ENCODE data around the gene PLXDC2. TPM values are rescaled to one million over a fixed set of nuclear protein-coding genes. Genes with fewer than 3 reads are reported as not detected.

The PLXDC2 gene
- polyA plus RNA-seq, 2 of the 4 experiments (the other 2 are of a cell fraction): 0.08 to 0.09 TPM

- no peak for FAIRE-seq
These were observed 312.6 kb downstream of the PLXDC2 start for GRCh38 chr10:20128811-20129210.

GRCh38 chr10:20132816-20133215, 316.6 kb downstream of the PLXDC2 start:
- FAIRE-seq (no peak), DNase-seq (ENCODE audit: low read depth in 1 of 2, low spot score in 1 of 2) (no peak), ATAC-seq (no peak)
- CTCF ChIA-PET: no interaction called here
- Histone ChIP-seq H3K4me3 (no peak overlapping the region), H3K4me2 (no peak overlapping the region), H3K9me3 (no peaks in the 10 kb centered on the region), H3K27ac (no peak overlapping the region), H3K4me1 (no peaks in the 10 kb centered on the region)
- 0% methylated on average over 2 of the region's 2 CpGs for WGBS (ENCODE audit: missing lambda C conversion rate)
- POLR2A ChIA-PET: no interaction called here
- TF ChIP-seq CHD4 (IDR thresholded peaks at IDR 0.05; ENCODE audit: borderline replicate concordance) (no peak), HOXB13 (CRISPR knock-in tag; IDR thresholded peaks at IDR 0.05; ENCODE audit: low read depth) (no peak), TP53 (CRISPR knock-in tag; IDR thresholded peaks at IDR 0.05) (no peak), HEYL (CRISPR knock-in tag; IDR thresholded peaks at IDR 0.05) (no peak), RCOR1 (IDR thresholded peaks at IDR 0.05; ENCODE audit: low read depth, low read length) (no peak), EP300 (IDR thresholded peaks at IDR 0.05) (no peak), FOSL2 (IDR thresholded peaks at IDR 0.05) (no peak), FOSL2 (CRISPR knock-in tag; IDR thresholded peaks at IDR 0.05) (no peak), NPAS2 (CRISPR knock-in tag; IDR thresholded peaks at IDR 0.05; ENCODE audit: borderline replicate concordance) (no peak), PBX3 (IDR thresholded peaks at IDR 0.05) (no peak)

More at GRCh38 chr10:20128811-20129210, 312.6 kb downstream of the PLXDC2 start:
- Histone ChIP-seq H3K9me3 (no peaks in the 10 kb centered on the region), H3K4me2 (no peak overlapping the region), H3K4me1 (no peaks in the 10 kb centered on the region), H3K4me3 (no peak overlapping the region), H3K27ac (no peak overlapping the region)
- DNase-seq (ENCODE audit: low read depth in 1 of 2, low spot score in 1 of 2) (no peak), ATAC-seq (no peak)
- POLR2A ChIA-PET: no interaction called here
- TF ChIP-seq MAX (IDR thresholded peaks at IDR 0.05) (no peak), SREBF2 (IDR thresholded peaks at IDR 0.05) (no peak), HDAC2 (IDR thresholded peaks at IDR 0.05) (no peak), TP53 (CRISPR knock-in tag; IDR thresholded peaks at IDR 0.05) (no peak), POLR2AphosphoS2 (conservative IDR thresholded peaks at IDR 0.05; ENCODE audit: low read length) (no peak)
- CTCF ChIA-PET: no interaction called here
- WGBS (ENCODE audit: missing lambda C conversion rate): 26% methylated on average over 2 of the region's 2 CpGs

- 19% methylated on average over 2 of the region's 2 CpGs for WGBS (ENCODE audit: missing lambda C conversion rate)
- no peak for FAIRE-seq
These were observed 317.5 kb downstream of the PLXDC2 start for GRCh38 chr10:20133669-20134189.

More at GRCh38 chr10:20133669-20134189, 317.5 kb downstream of the PLXDC2 start:
- POLR2A ChIA-PET: no interaction called here
- CTCF ChIA-PET: no interaction called here
- DNase-seq (ENCODE audit: low read depth in 1 of 2, low spot score in 1 of 2) (no peak), ATAC-seq (no peak)
- TF ChIP-seq RCOR1 (IDR thresholded peaks at IDR 0.05; ENCODE audit: low read depth, low read length) (no peak), CTCF (IDR thresholded peaks at IDR 0.05) (no peak), NR3C1 (IDR thresholded peaks at IDR 0.05) (no peak), NFE2L2 (conservative IDR thresholded peaks at IDR 0.05; ENCODE audit: low read length) (no peak), RFX5 (IDR thresholded peaks at IDR 0.05) (no peak), REST (IDR thresholded peaks at IDR 0.05) (no peak), E2F6 (IDR thresholded peaks at IDR 0.05; ENCODE audit: borderline replicate concordance, low read depth) (no peak), HDAC2 (IDR thresholded peaks at IDR 0.05) (no peak)
- H3K4me2 ChIP-seq: no peak overlapping the region
- no peak overlapping the region for H3K4me3 ChIP-seq
- H3K27ac ChIP-seq: no peak overlapping the region
- no peaks in the 10 kb centered on the region for H3K4me1 ChIP-seq
- H3K9me3 ChIP-seq: no peaks in the 10 kb centered on the region

Data from A549 (cell line).